AML-193 (cell line): ENCODE measurements around the gene PPP1R3E.
"Not testable (repeated sequence)": the region's sequence is repeated elsewhere in the genome, so short reads cannot be mapped to it uniquely, and the experiment has no call there.

Experiments
- DNase-seq, 2 experiments: peaks; one replicate each; lab custom pipeline; 2025; lab: John Stamatoyannopoulos, UW

PPP1R3E gene

GRCh38 chr14:23297611-23298277 is 4.9 kb downstream of the PPP1R3E start:
- no peak for DNase-seq

- no peak for DNase-seq
These were observed 5.6 kb downstream of the PPP1R3E start for GRCh38 chr14:23297096-23297495.

GRCh38 chr14:23296012-23296777 is 6.5 kb downstream of the PPP1R3E start:
- no peak for DNase-seq

GRCh38 chr14:23294734-23295561 is 7.7 kb downstream of the PPP1R3E start:
- DNase-seq: peak; percentile 56 to 58

- DNase-seq: peak; percentile 4 to 29
These were observed 15.7 kb downstream of the PPP1R3E start for GRCh38 chr14:23286902-23287479.

- peak; percentile 94 to 95 for DNase-seq
These were observed 16.4 kb downstream of the PPP1R3E start, which contains the start of gene HOMEZ for GRCh38 chr14:23286020-23286901. Gene HOMEZ, minus strand, starts transcription at chr14:23286132. Its CDS starts 180 bp downstream, at chr14:23285952.

- DNase-seq: peak in 1 of 2 experiments; percentile 47
These were observed 17.1 kb downstream of the PPP1R3E start for GRCh38 chr14:23285530-23286019.

GRCh38 chr14:23284654-23285529 is 17.8 kb downstream of the PPP1R3E start:
- DNase-seq: peak; percentile 4 to 14

GRCh38 chr14:23281247-23281646 is 21.4 kb downstream of the PPP1R3E start:
- DNase-seq: no peak

- not testable (repeated sequence) for DNase-seq
These were observed 24.7 kb downstream of the PPP1R3E start for GRCh38 chr14:23277928-23278327.

GRCh38 chr14:23277189-23277588 is 25.5 kb downstream of the PPP1R3E start:
- DNase-seq: no peak

- DNase-seq: no peak
These were observed 27.2 kb downstream of the PPP1R3E start for GRCh38 chr14:23275412-23275811.

GRCh38 chr14:23269193-23269592 is 33.5 kb downstream of the PPP1R3E start:
- DNase-seq: no peak

- not testable (repeated sequence) for DNase-seq
These were observed 41.8 kb downstream of the PPP1R3E start for GRCh38 chr14:23260849-23261248.

- no peak for DNase-seq
These were observed 43.2 kb downstream of the PPP1R3E start for GRCh38 chr14:23259426-23259825.

- no peak for DNase-seq
These were observed 44.4 kb downstream of the PPP1R3E start for GRCh38 chr14:23258256-23258655.

- DNase-seq: no peak
These were observed 50.0 kb downstream of the PPP1R3E start for GRCh38 chr14:23252420-23253333.

- no peak for DNase-seq
These were observed 50.7 kb downstream of the PPP1R3E start for GRCh38 chr14:23252006-23252405.

- no peak for DNase-seq
These were observed 52.8 kb downstream of the PPP1R3E start for GRCh38 chr14:23249824-23250223.
